HL-60 (cell line): Measurements from ENCODE around the gene GRB10.

Experiments used
- DNase-seq, 2 experiments: peaks; one replicate each; pipeline ENCODE4 v3.0.0-alpha.2; 2010 to 2020; ENCODE audit warnings: low read depth in 1 of 2, low spot score in 1 of 2
- H3K27ac ChIP-seq: fragments of 250-450 bp; sonication (Bioruptor Pico); replicated peaks from 2 replicates; pipeline ENCODE4 v1.5.1; 2020; ENCODE audit warnings: mild to moderate bottlenecking, moderate library complexity
- H3K27me3 ChIP-seq: fragments of 250-450 bp; sonication (Bioruptor Pico); 2 replicates; pipeline ENCODE4 v1.5.1; 2021; ENCODE audit warnings: mild to moderate bottlenecking, moderate library complexity; ENCODE audit not compliant: insufficient read depth, poor library complexity, severe bottlenecking
- H3K4me3 ChIP-seq: replicated peaks from 2 replicates; pipeline ENCODE4 v1.5.1; 2011; ENCODE audit warnings: mild to moderate bottlenecking, control low read depth, low read length; ENCODE audit not compliant: insufficient read depth
- CTCF ChIP-seq: IDR thresholded peaks from one replicate; pipeline ENCODE4 v1.5.1; 2011; ENCODE audit warnings: low read length, control low read depth, inconsistent platforms; ENCODE audit not compliant: insufficient read depth
- GABPA ChIP-seq: IDR thresholded peaks from 2 replicates; pipeline ENCODE4 v1.6.1; 2012; ENCODE audit warnings: low read depth
- POLR2AphosphoS5 ChIP-seq: IDR thresholded peaks from 2 replicates; pipeline ENCODE4 v1.6.1; 2012; ENCODE audit warnings: low read depth
- SPI1 ChIP-seq: IDR thresholded peaks from 2 replicates; pipeline ENCODE4 v1.6.1; 2012; ENCODE audit warnings: low read depth, mild to moderate bottlenecking, borderline replicate concordance
- TF ChIP-seq, protein P1 (sequence below): IDR thresholded peaks from 2 replicates; pipeline ENCODE4 v1.6.1; 2012; ENCODE audit warnings: low read depth; ENCODE audit not compliant: insufficient replicate concordance

The GRB10 gene

GRCh38 chr7:50666124-50666496 is 116.6 kb downstream of the GRB10 start:
- Histone ChIP-seq H3K27ac (no peak overlapping the region), H3K27me3 (no peaks in the 10 kb centered on the region), H3K4me3 (no peak overlapping the region)
- DNase-seq, result no peak
- TF ChIP-seq, protein P1, sequence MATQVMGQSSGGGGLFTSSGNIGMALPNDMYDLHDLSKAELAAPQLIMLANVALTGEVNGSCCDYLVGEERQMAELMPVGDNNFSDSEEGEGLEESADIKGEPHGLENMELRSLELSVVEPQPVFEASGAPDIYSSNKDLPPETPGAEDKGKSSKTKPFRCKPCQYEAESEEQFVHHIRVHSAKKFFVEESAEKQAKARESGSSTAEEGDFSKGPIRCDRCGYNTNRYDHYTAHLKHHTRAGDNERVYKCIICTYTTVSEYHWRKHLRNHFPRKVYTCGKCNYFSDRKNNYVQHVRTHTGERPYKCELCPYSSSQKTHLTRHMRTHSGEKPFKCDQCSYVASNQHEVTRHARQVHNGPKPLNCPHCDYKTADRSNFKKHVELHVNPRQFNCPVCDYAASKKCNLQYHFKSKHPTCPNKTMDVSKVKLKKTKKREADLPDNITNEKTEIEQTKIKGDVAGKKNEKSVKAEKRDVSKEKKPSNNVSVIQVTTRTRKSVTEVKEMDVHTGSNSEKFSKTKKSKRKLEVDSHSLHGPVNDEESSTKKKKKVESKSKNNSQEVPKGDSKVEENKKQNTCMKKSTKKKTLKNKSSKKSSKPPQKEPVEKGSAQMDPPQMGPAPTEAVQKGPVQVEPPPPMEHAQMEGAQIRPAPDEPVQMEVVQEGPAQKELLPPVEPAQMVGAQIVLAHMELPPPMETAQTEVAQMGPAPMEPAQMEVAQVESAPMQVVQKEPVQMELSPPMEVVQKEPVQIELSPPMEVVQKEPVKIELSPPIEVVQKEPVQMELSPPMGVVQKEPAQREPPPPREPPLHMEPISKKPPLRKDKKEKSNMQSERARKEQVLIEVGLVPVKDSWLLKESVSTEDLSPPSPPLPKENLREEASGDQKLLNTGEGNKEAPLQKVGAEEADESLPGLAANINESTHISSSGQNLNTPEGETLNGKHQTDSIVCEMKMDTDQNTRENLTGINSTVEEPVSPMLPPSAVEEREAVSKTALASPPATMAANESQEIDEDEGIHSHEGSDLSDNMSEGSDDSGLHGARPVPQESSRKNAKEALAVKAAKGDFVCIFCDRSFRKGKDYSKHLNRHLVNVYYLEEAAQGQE, result no peak
- TF ChIP-seq SPI1, result no peak
- TF ChIP-seq CTCF, result no peak
- TF ChIP-seq GABPA, result no peak
- TF ChIP-seq POLR2AphosphoS5, result no peak

GRCh38 chr7:50665403-50666123 is 117.1 kb downstream of the GRB10 start:
- Histone ChIP-seq H3K27ac (no peak overlapping the region), H3K4me3 (no peak overlapping the region), H3K27me3 (no peaks in the 10 kb centered on the region)
- DNase-seq, result no peak
- TF ChIP-seq GABPA, result no peak
- no peak for TF ChIP-seq SPI1
- TF ChIP-seq CTCF, result no peak
- TF ChIP-seq, protein P1, result no peak
- 0 out of 2 replicates have a peak, but pooled peaks have one; percentile 21 for TF ChIP-seq POLR2AphosphoS5

GRCh38 chr7:50664937-50665336 is 117.8 kb downstream of the GRB10 start:
- TF ChIP-seq CTCF, result no peak
- no peak for TF ChIP-seq SPI1
- no peak for TF ChIP-seq GABPA
- TF ChIP-seq POLR2AphosphoS5, result no peak
- no peak overlapping the region for H3K27ac ChIP-seq
- H3K27me3 ChIP-seq, result no peaks in the 10 kb centered on the region
- DNase-seq, result no peak
- H3K4me3 ChIP-seq, result no peak overlapping the region
